ENCODE measurements around the gene CACNA1I.

DNA sequence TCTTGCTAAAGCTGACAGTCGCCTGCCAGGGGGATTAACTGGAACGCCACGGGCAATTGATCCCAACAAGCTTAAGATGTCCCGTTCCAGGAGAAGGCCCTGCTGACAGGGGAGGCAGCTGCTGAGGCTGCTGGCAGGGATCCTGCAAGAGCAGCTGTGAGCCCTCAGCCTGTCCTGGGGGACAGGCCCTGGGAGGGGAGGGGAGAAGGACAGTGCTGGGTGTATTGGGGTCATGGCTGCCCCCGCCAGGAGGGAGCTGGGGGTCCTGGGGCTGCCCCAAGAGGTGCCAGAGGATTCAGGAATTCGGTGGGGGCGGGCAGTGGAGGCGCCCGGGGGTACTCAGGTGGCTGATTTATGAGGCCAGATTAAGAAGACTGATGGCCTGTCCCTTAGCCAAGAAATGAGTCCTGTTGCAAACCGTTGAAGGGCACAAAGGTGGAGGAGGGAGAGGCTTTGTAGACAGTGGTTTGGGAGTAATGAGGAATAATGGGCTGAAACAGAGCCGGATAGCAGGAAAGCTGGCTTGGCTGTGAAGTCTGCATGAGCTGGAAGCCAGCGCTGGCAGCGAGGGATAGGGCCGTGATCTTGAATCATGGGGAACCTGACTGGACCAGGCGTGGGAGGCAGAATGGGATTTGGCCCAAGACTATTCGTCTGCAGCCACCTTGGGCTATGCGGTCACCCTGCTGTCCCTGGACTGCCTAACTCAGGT is 133.5 kb downstream of the CACNA1I start:
- TF ChIP-seq EZH2 (IDR thresholded peaks at IDR 0.05) (no peak), POLR2AphosphoS5 (IDR thresholded peaks at IDR 0.05; ENCODE audit: borderline replicate concordance, low read depth, low read length) (no peak), FOXP2 (optimal IDR thresholded peaks at IDR 0.05; ENCODE audit: control extremely low read depth, extremely low read length, insufficient read depth) (no peak)

All from SK-N-MC (cell line).